Measurements from ENCODE around the gene LHFPL3. TPM values are rescaled to one million over a fixed set of nuclear protein-coding genes. Genes with fewer than 3 reads are reported as not detected.

The LHFPL3 gene
- total RNA-seq, 1 donor from 2014 or later = not detected

DNA sequence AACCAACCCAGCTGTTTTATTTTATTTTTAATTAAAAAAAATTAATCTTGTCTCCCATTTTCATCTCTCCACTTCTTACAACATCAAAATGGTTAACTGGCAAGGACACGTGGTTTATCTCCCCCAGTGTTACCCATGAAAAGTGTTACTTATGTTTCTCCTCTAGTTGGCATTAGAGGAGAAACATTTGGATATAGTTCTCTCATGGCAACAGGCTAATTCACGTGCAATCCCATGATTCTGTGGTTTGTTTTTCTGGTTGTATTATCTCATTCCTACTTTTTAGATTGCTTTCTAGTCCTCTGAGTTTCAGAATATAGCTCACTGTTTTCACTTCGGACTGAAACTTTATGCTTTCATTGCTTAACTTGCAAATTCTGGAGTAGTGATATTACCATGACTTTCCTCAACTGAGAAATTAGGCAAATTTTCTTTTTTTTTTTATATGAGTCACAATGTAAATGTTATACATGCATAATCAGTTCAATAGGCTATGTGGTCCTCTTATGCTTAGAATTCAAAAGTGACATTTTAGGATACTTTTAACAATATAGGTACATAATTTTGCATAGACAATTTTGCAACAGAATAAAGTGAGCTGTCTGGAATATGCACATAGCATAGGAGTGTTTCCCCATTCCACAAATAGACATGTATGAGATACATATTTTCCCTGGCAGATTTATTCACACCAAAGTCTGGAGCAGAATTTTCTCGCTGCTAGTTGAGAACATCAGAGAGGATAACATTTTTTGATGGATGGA is 43.0 kb downstream of the LHFPL3 start:
- DNase-seq = no peak

DNA sequence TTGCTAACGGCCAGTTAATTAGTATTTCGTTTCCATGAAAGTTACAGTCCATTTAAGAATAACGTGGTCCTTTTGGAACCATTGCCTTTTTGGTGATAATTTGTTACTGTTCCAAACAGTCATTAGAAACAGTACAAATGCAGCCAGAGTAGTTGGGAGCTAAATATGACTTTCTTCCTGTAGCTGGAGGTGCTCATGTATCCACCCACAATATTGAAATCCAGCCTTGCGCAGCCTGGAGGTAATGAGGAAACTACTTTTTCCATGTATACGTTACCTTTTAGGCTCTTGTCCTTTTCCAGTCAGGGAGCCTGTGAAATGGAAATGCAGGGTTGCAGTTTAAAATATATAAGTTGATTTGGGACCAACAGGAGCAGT is 43.6 kb downstream of the LHFPL3 start:
- DNase-seq = no peak

DNA sequence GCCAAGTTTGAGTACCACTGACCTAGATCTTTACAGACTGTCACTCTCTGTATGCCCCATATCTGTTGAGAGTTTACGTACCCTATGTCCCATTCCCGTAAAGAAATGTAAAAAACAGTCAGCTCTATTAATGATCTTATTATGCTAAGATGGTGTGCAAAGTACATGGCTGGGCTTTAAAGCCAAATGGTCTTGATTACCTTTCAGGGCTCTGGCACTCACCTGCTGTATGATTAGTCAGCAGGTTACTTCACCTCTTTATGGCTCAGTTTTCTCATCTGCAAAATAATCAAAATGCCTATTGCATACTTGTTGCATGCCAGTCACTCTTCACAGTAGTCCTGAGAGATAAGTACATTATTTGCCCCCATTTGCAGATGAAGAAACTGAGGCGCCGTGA is 54.2 kb downstream of the LHFPL3 start:
- no peak for DNase-seq

DNA sequence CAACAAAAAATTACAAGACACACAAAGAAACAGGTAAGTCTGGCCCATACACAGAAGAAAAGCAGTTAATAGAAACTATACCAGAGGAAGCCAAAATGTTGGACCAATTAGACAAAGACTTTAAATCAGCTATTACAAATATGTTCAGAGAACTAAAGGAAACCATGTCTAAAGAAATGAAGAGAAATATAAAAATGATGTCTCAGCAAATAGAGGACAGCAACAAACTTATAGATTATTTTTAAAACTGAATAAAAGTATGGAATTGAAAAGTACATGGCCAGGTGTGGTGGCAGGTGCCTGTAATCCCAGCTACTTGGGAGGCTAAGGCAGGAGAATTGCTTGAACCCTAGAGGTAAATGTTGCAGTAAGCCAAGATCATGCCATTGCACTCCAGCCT is 58.5 kb downstream of the LHFPL3 start:
- no peak for DNase-seq

DNA sequence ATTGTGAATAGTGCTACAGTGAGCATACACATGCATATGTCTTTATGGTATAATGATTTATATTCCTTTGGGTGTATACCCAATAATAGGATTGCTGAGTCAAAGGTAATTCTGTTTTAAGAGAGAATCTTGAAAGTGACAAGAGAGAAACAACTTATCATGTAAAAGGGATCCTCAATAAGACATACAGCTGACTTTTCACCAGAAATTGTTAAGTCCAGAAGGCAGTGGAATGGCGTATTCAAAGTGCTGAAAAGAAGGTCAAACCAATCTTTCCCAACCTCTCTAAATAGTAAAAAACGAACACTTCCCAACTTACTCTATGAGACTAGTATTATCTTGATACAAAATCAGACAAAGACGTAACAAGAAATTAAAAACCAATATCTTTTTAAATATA is 59.8 kb downstream of the LHFPL3 start:
- DNase-seq = no peak

- no peak for DNase-seq
Measured at GRCh38 chr7:104395162-104395561, 66.8 kb downstream of the LHFPL3 start.

GRCh38 chr7:104397442-104397841 is 69.0 kb downstream of the LHFPL3 start:
- DNase-seq = no peak

DNA sequence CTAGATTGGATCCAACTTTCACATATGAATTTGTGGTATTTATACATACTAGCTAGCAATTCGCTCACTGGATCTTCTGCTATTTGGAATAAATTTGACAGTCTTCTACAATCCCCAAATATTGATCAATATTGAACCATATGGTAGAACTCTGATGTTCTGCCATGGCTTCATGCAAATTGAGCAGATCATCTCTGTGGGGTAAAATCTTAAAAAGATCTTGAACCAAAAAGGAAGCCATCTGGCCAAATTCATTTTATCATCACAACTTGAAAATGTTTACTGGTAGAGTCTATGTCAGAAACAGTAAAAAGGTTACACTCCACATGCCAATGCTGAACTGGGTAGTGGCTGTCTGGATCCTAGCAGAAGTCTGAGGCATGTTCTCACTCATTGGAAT is 80.0 kb downstream of the LHFPL3 start:
- DNase-seq = no peak

- DNase-seq = no peak
Measured at GRCh38 chr7:104410742-104411141, 82.3 kb downstream of the LHFPL3 start.

- DNase-seq = peak; percentile 8
Measured at GRCh38 chr7:104412911-104413310, 84.5 kb downstream of the LHFPL3 start.

- DNase-seq = no peak
Measured at GRCh38 chr7:104414216-104414615, 85.8 kb downstream of the LHFPL3 start.

- no peak for DNase-seq
Measured at GRCh38 chr7:104415700-104416099, 87.3 kb downstream of the LHFPL3 start.

- no peak for DNase-seq
Measured at GRCh38 chr7:104416866-104417393, 88.5 kb downstream of the LHFPL3 start.

GRCh38 chr7:104431930-104432329 is 103.5 kb downstream of the LHFPL3 start:
- no peak for DNase-seq

GRCh38 chr7:104434129-104434528 is 105.7 kb downstream of the LHFPL3 start:
- no peak for DNase-seq

DNA sequence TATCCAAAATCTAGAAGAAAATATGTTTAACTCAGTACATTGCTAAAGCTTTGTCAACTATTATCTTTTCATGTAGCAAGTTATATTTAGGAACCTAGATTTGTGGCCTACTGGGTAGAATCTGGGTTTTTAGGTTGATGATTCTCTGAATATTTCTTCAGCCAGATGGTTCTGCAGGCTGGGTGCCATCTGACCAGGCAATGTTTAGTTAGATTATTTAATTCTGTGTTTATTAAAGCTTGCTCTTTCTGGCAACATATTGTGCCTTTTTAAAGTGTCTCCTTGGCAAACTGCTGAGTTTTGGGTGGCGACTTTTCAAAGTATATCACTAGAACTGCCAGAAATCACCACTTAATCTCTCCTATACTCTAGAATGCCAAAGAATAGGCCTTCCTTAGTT is 114.1 kb downstream of the LHFPL3 start:
- no peak for DNase-seq

- DNase-seq = peak; percentile 13
Measured at GRCh38 chr7:104444017-104444416, 115.6 kb downstream of the LHFPL3 start.

- DNase-seq = no peak
Measured at GRCh38 chr7:104445393-104445792, 117.0 kb downstream of the LHFPL3 start.

GRCh38 chr7:104450861-104451260 is 122.5 kb downstream of the LHFPL3 start:
- no peak for DNase-seq

GRCh38 chr7:104453190-104453589 is 124.8 kb downstream of the LHFPL3 start:
- DNase-seq = no peak

- no peak for DNase-seq
Measured at GRCh38 chr7:104458875-104459274, 130.5 kb downstream of the LHFPL3 start.

- no peak for DNase-seq
Measured at GRCh38 chr7:104469166-104469820, 140.9 kb downstream of the LHFPL3 start.

GRCh38 chr7:104480529-104480928 is 152.1 kb downstream of the LHFPL3 start:
- no peak for DNase-seq
